HEK293 (cell line): ENCODE results near the gene PRR15.
"Not testable (repeated sequence)": the region's sequence is repeated elsewhere in the genome, so short reads cannot be mapped to it uniquely, and the experiment has no call there.

Source experiments
- CTCF ChIA-PET: fragments of 350-600 bp; formaldehyde crosslinking; extraction: SDS; loops from one replicate; lab custom pipeline; 2021; ENCODE audit warnings: antibody characterized with exemption; lab: Yijun Ruan, JAX
- POLR2A ChIA-PET: fragments of 300-600 bp; formaldehyde crosslinking; extraction: SDS; loops from one replicate; lab custom pipeline; 2020; ENCODE audit warnings: antibody characterized with exemption, inconsistent platforms; lab: Yijun Ruan, JAX
- H3K27ac ChIP-seq: fragments of 200-500 bp; sonication (Bioruptor generic); 2 replicates; pipeline ENCODE4 v1.5.1; 2014; ENCODE audit warnings: low read depth, low read length, control low read depth, inconsistent platforms; ENCODE audit errors: extremely low read depth
- H3K36me3 ChIP-seq, 2 experiments: fragments of 200-500 bp in 1 of 2; sonication (Bioruptor generic) in 1 of 2; 1 replicate in 1 of 2; 2 replicates in 1 of 2; pipeline ENCODE4 v1.5.1; 2014 to 2017; ENCODE audit warnings: inconsistent platforms in 2 of 2, low read length in 2 of 2; ENCODE audit not compliant: control insufficient read depth in 2 of 2, insufficient read depth in 1 of 2
- H3K4me1 ChIP-seq: fragments of 200-500 bp; sonication (Bioruptor generic); 2 replicates; pipeline ENCODE4 v1.5.1; 2014; ENCODE audit warnings: mild to moderate bottlenecking, low read length, inconsistent platforms; ENCODE audit not compliant: control insufficient read depth, insufficient read depth
- H3K4me3 ChIP-seq: 2 replicates; pipeline ENCODE4 v1.5.1; 2011; ENCODE audit warnings: low read depth, mild to moderate bottlenecking, control low read depth, low read length, moderate library complexity
- H3K9me3 ChIP-seq: fragments of 200-500 bp; sonication (Bioruptor generic); 2 replicates; pipeline ENCODE4 v1.5.1; 2014; ENCODE audit warnings: low read depth, low read length, inconsistent platforms; ENCODE audit not compliant: control insufficient read depth, insufficient read depth
- KLF16 ChIP-seq: fragments of 450-650 bp; formaldehyde crosslinking; IDR thresholded peaks from 2 replicates; pipeline ENCODE4 v1.5.1; 2017; ENCODE audit warnings: missing biosample characterization, missing genetic modification characterization
- MYNN ChIP-seq: fragments of 450-650 bp; formaldehyde crosslinking; IDR thresholded peaks from 2 replicates; pipeline ENCODE4 v1.5.1; 2016; ENCODE audit warnings: missing biosample characterization, missing genetic modification characterization, borderline replicate concordance
- PRDM1 ChIP-seq: fragments of 450-650 bp; formaldehyde crosslinking; IDR thresholded peaks from 2 replicates; pipeline ENCODE4; 2016; ENCODE audit warnings: missing biosample characterization, missing genetic modification characterization
- ZBTB7A ChIP-seq: fragments of 450-650 bp; formaldehyde crosslinking; IDR thresholded peaks from 2 replicates; pipeline ENCODE4 v1.5.1; 2016; ENCODE audit warnings: low read depth, missing biosample characterization, missing genetic modification characterization
- ZFHX2 ChIP-seq: fragments of 450-650 bp; formaldehyde crosslinking; conservative IDR thresholded peaks from 2 replicates; pipeline ENCODE4 v1.5.1; 2016; ENCODE audit warnings: missing biosample characterization, missing genetic modification characterization
- ZFP3 ChIP-seq: fragments of 450-650 bp; formaldehyde crosslinking; IDR thresholded peaks from 2 replicates; pipeline ENCODE4 v1.5.1; 2016; ENCODE audit warnings: low read depth, missing biosample characterization, missing genetic modification characterization
- ZIC2 ChIP-seq: fragments of 450-650 bp; formaldehyde crosslinking; IDR thresholded peaks from 2 replicates; pipeline ENCODE4 v1.5.1; 2016; ENCODE audit warnings: missing biosample characterization, missing genetic modification characterization
- ZNF10 ChIP-seq: fragments of 450-650 bp; formaldehyde crosslinking; IDR thresholded peaks from 2 replicates; pipeline ENCODE4 v1.5.1; 2017; ENCODE audit warnings: missing biosample characterization, missing genetic modification characterization
- ZNF132 ChIP-seq: fragments of 450-650 bp; formaldehyde crosslinking; IDR thresholded peaks from 2 replicates; pipeline ENCODE4 v1.5.1; 2017; ENCODE audit warnings: missing biosample characterization, missing genetic modification characterization, borderline replicate concordance
- ZNF2 ChIP-seq: fragments of 450-650 bp; formaldehyde crosslinking; IDR thresholded peaks from 2 replicates; pipeline ENCODE4 v1.5.1; 2016; ENCODE audit warnings: missing biosample characterization, missing genetic modification characterization
- ZNF302 ChIP-seq: fragments of 450-650 bp; formaldehyde crosslinking; IDR thresholded peaks from 2 replicates; pipeline ENCODE4 v1.5.1; 2016; ENCODE audit warnings: missing biosample characterization, missing genetic modification characterization, low read depth
- ZNF366 ChIP-seq: fragments of 450-650 bp; formaldehyde crosslinking; conservative IDR thresholded peaks from 2 replicates; pipeline ENCODE4 v1.5.1; 2016; ENCODE audit warnings: missing biosample characterization, missing genetic modification characterization
- ZNF423 ChIP-seq: fragments of 450-650 bp; formaldehyde crosslinking; IDR thresholded peaks from 2 replicates; pipeline ENCODE4 v1.5.1; 2016; ENCODE audit warnings: missing biosample characterization, missing genetic modification characterization
- ZNF514 ChIP-seq: fragments of 450-650 bp; formaldehyde crosslinking; IDR thresholded peaks from 2 replicates; pipeline ENCODE4 v1.5.1; 2016; ENCODE audit warnings: missing biosample characterization, missing genetic modification characterization
- ZNF558 ChIP-seq: fragments of 450-650 bp; formaldehyde crosslinking; IDR thresholded peaks from 2 replicates; pipeline ENCODE4 v1.5.1; 2016; ENCODE audit warnings: missing biosample characterization, missing genetic modification characterization
- ZNF571 ChIP-seq: fragments of 450-650 bp; formaldehyde crosslinking; IDR thresholded peaks from 2 replicates; pipeline ENCODE4 v1.5.0; 2017; ENCODE audit warnings: missing biosample characterization, missing genetic modification characterization
- ZNF600 ChIP-seq: fragments of 450-650 bp; formaldehyde crosslinking; IDR thresholded peaks from 2 replicates; pipeline ENCODE4 v1.5.1; 2016; ENCODE audit warnings: missing biosample characterization, missing genetic modification characterization
- ZNF658 ChIP-seq: fragments of 450-650 bp; formaldehyde crosslinking; IDR thresholded peaks from 2 replicates; pipeline ENCODE4; 2016; ENCODE audit warnings: missing biosample characterization, missing genetic modification characterization
- TF ChIP-seq, protein P1 (sequence below): fragments of 450-650 bp; formaldehyde crosslinking; IDR thresholded peaks from 2 replicates; pipeline ENCODE4 v1.5.1; 2017; ENCODE audit warnings: missing biosample characterization, missing genetic modification characterization

Gene PRR15

DNA sequence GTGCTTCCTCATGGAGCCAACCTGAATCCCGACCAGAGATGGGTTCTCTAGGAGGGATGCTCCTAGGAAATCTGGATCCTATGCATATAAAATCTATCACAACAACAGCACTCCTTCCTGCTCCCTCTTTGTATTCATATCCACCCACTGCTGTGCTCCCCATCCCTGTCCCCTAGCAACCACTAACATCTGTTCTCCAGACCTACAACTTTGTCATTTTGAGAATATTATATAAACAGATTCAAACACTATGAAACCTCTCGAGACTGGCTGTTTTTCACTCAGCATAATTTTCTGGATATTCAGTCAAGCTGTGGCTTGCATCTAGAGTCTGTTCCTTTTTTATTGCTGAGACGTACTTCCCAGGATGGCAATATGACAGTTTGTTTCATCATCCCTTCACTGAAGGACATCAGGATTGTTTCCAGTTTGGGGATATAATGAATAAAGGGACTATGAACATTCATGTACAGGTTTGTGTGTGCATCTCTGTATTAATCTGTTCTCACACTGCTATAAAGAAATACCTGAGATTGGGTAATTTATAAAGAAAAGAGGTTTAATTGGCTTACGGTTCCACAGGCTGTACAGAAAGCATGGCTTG is 36.0 kb upstream of the PRR15 start:
- Histone ChIP-seq H3K4me3 (no peak overlapping the region), H3K9me3 (no peaks in the 10 kb centered on the region), H3K27ac (no peak overlapping the region), H3K4me1 (no peaks in the 10 kb centered on the region), H3K36me3 (no peaks in the 10 kb centered on the region)
- ChIA-PET POLR2A (no interaction called here), CTCF (interaction anchor here (0.7 kb wide), 1 partner anchor 1212 kb away, joined by 3 read pairs; no protein-coding TSS in a partner anchor)
- TF ChIP-seq ZNF558: no peak

- H3K4me1 ChIP-seq, POLR2A ChIA-PET, H3K36me3 ChIP-seq, H3K4me3 ChIP-seq, CTCF ChIA-PET, H3K27ac ChIP-seq, H3K9me3 ChIP-seq: not testable (repeated sequence)
These were observed 35.1 kb upstream of the PRR15 start for GRCh38 chr7:29528526-29528925.

- CTCF ChIA-PET: interaction anchor here (0.7 kb wide), 1 partner anchor 618 kb away, joined by 3 read pairs; no protein-coding TSS in a partner anchor
- no peak overlapping the region for H3K4me3 ChIP-seq
- H3K9me3 ChIP-seq: no peaks in the 10 kb centered on the region
- no peaks in the 10 kb centered on the region for H3K36me3 ChIP-seq
- POLR2A ChIA-PET: no interaction called here
- no peak overlapping the region for H3K27ac ChIP-seq
- TF ChIP-seq ZNF10: no peak
- TF ChIP-seq ZNF600: no peak
- TF ChIP-seq ZFP3 (tag by site-specific recombination): no peak
- TF ChIP-seq PRDM1: no peak
- no peak for TF ChIP-seq ZNF366 (tag by site-specific recombination)
- no peak for TF ChIP-seq ZNF423 (tag by site-specific recombination)
- peak; percentile 93 for TF ChIP-seq ZIC2 (tag by site-specific recombination)
- no peaks in the 10 kb centered on the region for H3K4me1 ChIP-seq
These were observed 25.2 kb upstream of the PRR15 start for GRCh38 chr7:29538389-29538788.

DNA sequence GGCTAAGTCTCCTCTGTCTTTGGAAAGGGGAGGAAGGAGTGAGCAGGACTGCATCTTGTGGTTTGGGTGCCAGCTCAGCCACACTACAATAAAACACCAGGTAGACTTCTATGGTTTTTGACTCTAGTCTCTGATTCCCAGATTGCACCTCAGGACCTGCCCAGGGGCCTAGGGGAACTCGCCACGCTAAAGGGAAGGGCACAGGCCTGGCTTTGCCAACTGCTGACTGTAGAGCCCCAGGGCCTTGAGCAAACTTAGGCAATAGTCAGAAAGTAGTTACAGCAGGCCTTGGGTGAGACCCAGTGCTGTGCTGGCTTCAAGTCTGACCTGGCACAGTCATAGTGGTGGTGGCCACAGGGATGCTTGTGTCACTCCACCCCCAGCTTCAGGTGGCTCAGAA is 24.2 kb upstream of the PRR15 start:
- Histone ChIP-seq H3K36me3 (no peaks in the 10 kb centered on the region), H3K4me1 (no peaks in the 10 kb centered on the region), H3K9me3 (no peaks in the 10 kb centered on the region), H3K27ac (no peak overlapping the region), H3K4me3 (no peak overlapping the region)
- ChIA-PET CTCF (interaction anchor here (0.7 kb wide), 1 partner anchor 886 kb away, joined by 3 read pairs; no protein-coding TSS in a partner anchor), POLR2A (no interaction called here)
- TF ChIP-seq MYNN (tag by site-specific recombination) (no peak), ZNF2 (tag by site-specific recombination) (no peak), ZBTB7A (tag by site-specific recombination) (no peak), KLF16 (no peak), ZNF571 (tag by site-specific recombination) (no peak), ZNF658 (tag by site-specific recombination) (no peak), ZNF514 (tag by site-specific recombination) (no peak), ZFHX2 (tag by site-specific recombination) (no peak), ZNF302 (no peak), ZNF132 (tag by site-specific recombination) (no peak)
- TF ChIP-seq, protein P1, sequence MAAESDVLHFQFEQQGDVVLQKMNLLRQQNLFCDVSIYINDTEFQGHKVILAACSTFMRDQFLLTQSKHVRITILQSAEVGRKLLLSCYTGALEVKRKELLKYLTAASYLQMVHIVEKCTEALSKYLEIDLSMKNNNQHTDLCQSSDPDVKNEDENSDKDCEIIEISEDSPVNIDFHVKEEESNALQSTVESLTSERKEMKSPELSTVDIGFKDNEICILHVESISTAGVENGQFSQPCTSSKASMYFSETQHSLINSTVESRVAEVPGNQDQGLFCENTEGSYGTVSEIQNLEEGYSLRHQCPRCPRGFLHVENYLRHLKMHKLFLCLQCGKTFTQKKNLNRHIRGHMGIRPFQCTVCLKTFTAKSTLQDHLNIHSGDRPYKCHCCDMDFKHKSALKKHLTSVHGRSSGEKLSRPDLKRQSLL (tag by site-specific recombination): no peak
